RCC 7860 (cell line): ENCODE measurements around the gene WBP1L.
"Not testable (repeated sequence)": the region's sequence is repeated elsewhere in the genome, so short reads cannot be mapped to it uniquely, and the experiment has no call there.

ENCODE experiments used
- DNase-seq: peaks from one replicate; pipeline ENCODE4 v3.0.0-alpha.2; 2015; ENCODE audit warnings: low spot score
- FAIRE-seq: peaks from 2 replicates; lab custom pipeline; 2012; peaks lifted over from hg19 to GRCh38; lab: Jason Lieb, UNC

The WBP1L gene

GRCh38 chr10:102721954-102722353 is 21.8 kb upstream of the WBP1L start:
- DNase-seq (no peak), FAIRE-seq (no peak)

DNA sequence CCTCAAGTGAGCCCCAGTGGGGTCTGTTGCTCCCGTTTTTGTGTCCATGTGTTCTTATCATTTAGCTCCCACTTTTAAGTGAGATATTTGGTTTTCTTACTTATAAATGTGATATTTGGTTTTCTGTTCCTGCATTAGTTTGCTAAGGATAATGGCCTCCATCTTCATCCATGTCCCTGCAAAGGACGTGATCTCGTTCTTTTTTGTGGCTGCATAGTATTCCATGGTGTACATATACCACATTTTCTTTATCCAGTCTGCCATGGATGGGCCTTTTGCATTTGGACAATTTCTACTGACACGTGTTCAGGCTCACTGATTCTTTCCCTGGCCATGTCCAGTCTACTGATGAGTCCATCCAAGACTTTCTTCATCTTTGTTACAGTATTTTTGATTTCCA is 19.8 kb upstream of the WBP1L start:
- DNase-seq (no peak), FAIRE-seq (no peak)

GRCh38 chr10:102726274-102726673 is 17.5 kb upstream of the WBP1L start:
- no peak for FAIRE-seq
- DNase-seq: no peak

DNA sequence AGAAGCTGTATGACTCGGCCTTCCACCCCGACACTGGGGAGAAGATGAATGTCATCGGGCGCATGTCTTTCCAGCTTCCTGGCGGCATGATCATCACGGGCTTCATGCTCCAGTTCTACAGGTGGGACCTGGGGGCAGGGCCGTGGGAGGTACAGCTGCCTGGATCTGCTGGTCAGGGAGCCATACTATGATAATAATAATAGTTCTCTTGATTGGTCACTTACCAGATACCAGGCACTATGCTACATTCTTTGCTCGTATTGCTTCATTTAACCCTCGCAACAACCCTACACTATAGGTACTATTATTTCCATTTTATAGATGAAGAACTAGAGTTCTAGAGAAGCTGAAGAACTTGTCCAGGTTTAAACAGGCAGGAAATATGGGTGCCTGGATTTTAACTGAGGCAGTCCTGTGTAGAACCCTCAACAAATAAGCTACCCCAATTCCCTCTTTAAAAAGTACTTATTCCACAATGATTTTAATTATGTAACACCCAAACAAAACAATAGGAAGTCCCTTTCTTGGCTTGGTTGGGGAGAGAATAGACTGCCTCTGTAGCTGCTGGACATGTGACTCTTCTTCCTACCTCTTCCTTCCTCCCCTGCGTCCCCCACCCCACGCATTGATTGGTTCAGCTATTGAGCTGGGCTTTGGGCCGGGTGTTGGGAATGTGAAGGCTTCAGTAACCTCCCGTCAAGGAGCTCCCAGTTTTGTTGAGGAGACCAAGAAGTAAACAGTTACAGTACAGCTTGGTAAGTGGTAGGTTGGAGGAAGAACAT is 16.5 kb upstream of the WBP1L start:
- DNase-seq: peak; percentile 39
- FAIRE-seq: no peak

DNA sequence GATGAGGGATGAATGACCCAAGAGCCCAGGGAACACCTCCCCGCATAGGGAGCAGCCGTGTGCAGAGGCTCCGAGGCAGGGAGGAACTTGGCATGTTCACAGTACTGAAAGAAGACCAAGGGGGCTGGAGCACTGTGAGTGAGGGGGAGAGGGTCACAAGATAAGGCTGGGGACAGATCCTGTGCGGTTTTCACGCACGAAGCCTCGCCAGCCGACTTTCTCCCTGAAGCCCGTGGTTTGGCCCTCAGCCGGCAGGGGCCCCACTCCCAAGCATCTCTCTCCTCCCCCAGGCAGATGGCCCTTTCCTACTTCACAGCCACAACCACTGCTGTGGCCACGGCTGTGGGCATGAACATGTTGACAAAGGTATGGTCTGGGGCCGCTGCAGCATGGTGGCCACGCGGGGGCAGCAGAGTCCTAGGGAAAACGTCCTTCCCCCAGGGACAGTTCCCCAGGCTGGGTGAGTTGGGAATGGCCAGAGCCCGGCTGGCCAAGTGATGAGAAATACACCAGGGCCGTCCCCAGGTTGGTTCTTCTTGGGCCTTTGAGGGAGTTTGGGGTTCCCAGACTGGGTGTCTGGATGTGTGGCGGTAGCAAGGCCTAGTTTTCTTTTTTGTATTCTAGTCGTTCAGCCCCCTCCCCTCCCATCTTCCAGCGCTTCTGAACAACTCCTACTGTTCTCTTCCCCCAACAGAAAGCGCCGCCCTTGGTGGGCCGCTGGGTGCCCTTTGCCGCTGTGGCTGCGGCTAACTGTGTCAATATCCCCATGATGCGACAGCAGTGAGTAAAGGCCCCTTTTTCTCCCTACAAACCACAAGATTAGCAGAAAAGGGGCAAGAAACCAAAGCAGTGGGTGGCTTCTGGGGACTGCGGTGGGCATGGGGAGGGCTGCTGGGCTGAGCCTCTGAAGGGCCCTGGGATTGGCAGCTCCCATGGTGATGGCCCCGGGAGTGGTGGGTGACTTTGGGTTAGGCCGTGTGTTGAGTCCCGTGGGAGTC is 14.4 kb upstream of the WBP1L start:
- FAIRE-seq: peak; percentile 52
- peak; percentile 60 for DNase-seq

GRCh38 chr10:102731222-102731800 is 12.4 kb upstream of the WBP1L start:
- FAIRE-seq (no peak), DNase-seq (no peak)

GRCh38 chr10:102732661-102733060 is 11.1 kb upstream of the WBP1L start:
- FAIRE-seq (no peak), DNase-seq (no peak)

DNA sequence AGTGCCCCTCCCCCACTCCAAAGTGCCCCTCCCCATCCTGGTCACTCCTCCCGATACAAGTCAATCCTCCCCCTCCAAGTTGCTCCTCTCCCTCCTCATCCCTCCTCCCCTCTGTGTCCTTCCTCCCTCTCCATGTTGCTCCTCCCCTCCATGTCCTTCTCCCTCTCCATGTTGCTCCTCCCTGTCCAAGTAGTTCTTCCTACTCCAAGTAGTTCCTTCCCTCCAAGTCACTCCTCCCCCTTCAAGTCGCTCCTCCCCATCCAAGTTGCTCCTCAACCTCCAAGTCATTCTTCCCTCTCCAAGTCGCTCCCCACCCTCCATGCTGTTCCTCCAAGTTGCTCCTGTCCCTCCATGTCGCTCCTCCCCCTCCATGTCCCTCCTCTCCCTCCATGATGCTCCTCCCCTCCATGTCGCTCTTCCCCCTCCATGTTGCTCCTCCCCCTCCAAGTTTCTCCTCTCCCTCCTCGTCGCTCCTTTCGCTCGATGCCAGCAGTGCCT is 8.6 kb upstream of the WBP1L start:
- FAIRE-seq: no peak

DNA sequence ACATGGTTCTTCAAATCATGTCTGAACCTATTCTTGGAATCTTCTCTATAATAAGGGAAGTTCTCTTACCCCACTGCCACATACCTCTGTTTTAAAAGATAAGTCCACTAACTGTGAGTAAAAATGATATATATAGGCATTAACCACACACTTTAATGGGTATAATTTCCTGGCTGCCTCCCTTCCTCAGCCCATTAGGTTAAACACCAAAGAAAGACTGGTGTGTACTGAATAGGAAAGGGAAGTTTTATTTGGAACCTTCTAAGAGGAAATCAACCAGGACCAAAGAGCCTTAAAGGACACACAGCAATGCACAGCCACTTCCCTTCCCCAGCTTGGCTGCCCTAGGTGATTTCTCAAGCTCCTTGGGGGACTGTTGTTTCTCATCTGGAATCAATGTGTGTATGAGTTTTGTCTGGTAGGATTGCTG is 5.0 kb upstream of the WBP1L start:
- no peak for FAIRE-seq
- no peak for DNase-seq

More for the DNA sequence above, 8.6 kb upstream of the WBP1L start:
- DNase-seq: no peak

DNA sequence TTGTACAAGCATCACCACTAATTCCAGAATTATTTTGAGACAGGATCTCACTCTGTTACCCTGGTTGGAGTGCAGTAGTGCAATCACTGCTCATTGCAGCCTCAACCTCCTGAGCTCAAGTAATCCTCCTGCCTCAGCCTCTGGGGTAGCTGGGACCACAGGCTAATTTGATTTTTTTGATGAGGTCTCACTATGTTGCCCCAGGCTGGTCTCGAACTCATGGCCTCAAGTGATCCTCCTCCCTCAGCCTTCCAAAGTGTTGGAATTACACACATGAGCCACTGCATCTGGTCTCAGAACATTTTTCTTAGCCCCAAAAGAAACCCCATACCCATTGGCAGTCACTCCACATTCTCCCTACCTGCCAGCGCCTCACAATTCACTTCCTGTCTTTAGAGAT is 3.5 kb upstream of the WBP1L start:
- DNase-seq: no peak
- no peak for FAIRE-seq

DNA sequence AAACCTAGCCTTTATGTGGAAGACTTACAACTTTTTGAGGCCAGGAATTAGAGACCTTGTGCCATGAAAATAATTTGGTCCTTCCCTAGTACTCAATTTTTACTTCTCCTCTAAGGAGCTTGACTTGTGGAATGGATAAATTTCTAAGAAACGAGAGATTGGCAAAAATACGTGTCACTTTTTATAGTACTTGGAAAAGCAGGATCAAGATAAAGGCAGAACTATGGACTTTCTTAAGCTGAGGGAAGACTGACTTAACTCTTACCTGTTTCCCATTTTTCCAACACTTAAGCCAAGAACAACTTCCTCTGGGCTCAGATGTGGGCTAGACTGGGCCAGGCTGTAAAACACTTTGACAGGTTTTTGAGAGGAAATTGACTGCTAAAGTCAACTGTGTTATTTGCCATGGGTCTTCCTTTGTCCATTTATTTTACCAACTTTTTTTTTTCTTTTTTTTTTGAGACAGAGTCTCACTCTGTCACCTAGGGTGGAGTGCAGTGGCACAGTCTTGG is 2.0 kb upstream of the WBP1L start:
- FAIRE-seq: no peak
- no peak for DNase-seq

- not testable (repeated sequence) for DNase-seq, FAIRE-seq
These were observed 1.4 kb upstream of the WBP1L start for GRCh38 chr10:102742313-102742712.

- FAIRE-seq (no peak), DNase-seq (no peak)
These were observed 615 bp upstream of the WBP1L start for GRCh38 chr10:102743078-102743587.

GRCh38 chr10:102744374-102745051 is 765 bp downstream of the WBP1L start:
- FAIRE-seq: no peak

DNA sequence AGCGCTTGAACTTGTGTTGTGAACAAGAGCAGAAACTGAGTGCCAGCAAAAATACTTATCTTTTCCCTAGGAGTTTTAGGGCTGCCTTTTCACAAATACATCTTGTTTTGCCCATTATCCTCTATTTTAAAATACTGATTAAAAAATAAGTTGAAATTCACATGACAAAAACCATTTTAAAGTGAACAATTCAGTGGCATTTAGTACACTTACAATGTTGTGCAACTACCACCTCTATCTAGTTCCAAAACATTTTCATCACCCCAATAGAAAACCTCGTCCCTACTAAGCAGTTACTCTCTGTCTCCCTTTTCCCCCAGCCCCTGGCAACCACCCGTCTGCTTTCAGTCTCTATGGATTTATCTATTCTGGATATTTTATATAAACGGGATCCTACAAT is 1.4 kb downstream of the WBP1L start:
- DNase-seq (no peak), FAIRE-seq (no peak)

More at GRCh38 chr10:102744374-102745051, 765 bp downstream of the WBP1L start:
- no peak for DNase-seq

DNA sequence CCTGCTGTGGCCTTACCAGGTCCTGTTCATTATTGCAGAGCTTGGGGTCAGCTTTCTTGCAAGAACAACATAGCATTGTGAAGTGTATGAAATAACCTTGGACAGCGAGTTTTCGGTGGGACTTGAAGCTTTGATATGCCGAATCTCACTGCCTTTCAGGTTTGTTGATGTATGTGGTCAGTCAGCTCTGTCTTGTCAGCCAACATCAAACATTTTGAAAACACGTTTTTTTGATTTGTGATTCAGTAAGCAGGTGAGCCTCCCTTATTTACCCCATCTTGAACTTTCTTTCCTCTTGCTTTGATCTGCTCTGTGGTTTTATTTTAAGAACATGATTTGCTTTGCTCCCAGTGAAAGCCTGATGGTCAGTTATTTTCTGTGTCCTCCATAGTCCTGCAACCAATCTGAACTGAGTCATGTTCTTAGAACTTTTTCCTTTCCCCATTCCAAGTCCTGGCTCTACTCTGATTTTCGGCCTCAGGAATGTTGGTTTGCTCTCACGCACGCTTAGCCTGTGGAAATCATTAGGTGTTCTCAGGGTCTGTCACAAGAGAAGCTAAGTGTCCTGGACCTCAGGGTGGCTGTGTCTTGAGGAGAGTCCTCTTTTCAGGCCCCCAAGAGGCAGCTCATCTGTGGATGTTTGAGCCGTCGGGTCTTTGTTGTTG is 8.7 kb downstream of the WBP1L start:
- DNase-seq: no peak
- FAIRE-seq: no peak

GRCh38 chr10:102752934-102753664 is 9.4 kb downstream of the WBP1L start:
- no peak for DNase-seq

DNA sequence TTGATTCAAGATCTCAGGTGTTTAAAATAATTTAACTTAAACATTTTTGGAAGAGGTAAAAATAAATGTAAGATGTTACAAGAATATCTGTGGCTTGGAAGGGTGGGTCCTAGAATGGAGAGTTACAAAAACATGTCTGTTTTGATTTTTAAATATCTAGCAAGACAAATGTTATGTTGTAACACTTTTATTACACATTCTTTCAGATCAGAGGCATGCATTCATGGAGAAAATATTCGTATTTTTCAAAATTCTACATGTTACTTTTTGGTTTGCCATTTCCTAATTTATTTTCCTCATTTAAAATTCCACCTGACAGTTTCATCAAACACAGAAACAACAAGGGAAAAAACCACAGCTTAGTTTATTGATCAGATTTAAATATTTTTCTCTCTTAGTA is 10.0 kb downstream of the WBP1L start:
- DNase-seq: no peak
- no peak for FAIRE-seq

More at GRCh38 chr10:102752934-102753664, 9.4 kb downstream of the WBP1L start:
- no peak for FAIRE-seq

DNA sequence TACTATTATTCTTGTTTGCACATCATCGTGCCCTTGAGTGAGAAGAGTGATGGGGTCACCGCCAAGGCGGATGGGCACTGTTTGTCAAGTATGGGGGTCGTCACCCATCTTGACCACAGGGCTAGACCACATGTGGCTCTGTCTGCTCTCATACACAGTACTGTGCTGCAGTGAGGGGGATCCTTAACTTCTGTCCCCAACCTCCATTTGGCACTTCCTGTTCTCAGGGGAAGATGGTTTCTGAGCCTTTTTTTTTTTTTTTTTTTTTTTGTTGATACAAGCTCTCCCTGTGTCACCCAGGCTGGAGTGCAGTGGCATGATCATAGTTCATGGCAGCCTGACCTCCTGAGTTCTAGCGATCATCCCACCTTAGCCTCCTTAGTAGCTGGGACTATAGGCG is 13.6 kb downstream of the WBP1L start:
- DNase-seq: no peak
- FAIRE-seq: no peak
